ENCODE data around the gene KCNK16.

KCNK16 gene

GRCh38 chr6:39322306-39322850 lies at the start of gene KCNK16:
Gene KCNK16 (minus strand): TSS chr6:39322702. CDS start chr6:39322540, 162 bp downstream.
- H3K9me3 ChIP-seq (ENCODE audit: control insufficient read depth in 1 of 2, low read length in 2 of 2), result no peaks in the 10 kb centered on the region
- no peak within 1 kb of the TSS for H3K27ac ChIP-seq (ENCODE audit: low read length)
- H3K36me3 ChIP-seq (ENCODE audit: control insufficient read depth in 1 of 2, insufficient read depth in 2 of 2, low read length in 2 of 2), result no peaks in the 10 kb centered on the region
- H3K27me3 ChIP-seq (ENCODE audit: low read depth, low read length), result no peaks in the 10 kb centered on the region
- H3K4me3 ChIP-seq (ENCODE audit: low read depth in 1 of 2, low read length in 2 of 2), result no peak within 1 kb of the TSS
- no peaks in the 10 kb centered on the region for H3K4me1 ChIP-seq (ENCODE audit: control insufficient read depth in 1 of 2, insufficient read depth in 2 of 2, low read length in 2 of 2)

DNA sequence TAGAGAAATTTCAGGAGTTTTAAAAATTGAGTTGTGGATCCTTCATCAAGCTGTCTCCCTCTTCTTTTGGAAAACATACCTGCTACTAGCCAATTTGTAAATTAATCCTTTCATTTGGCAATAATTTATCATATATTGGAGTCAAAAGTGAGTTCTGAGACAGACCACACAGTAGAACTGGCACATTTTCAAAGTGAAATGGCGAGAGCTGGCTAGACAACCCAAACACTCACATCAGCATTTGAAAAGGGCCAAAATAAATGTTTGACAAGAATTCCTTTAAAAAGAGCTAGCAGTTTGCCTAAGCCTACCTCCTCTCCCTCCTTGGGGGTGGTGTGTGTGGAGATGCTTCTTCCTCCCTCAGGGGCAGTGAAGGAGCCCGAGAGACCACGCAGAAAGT lies 47.9 kb upstream of the KCNK16 start:
- H3K27me3 ChIP-seq (ENCODE audit: low read depth, low read length), result no peaks in the 10 kb centered on the region
- H3K9me3 ChIP-seq (ENCODE audit: control insufficient read depth in 1 of 2, low read length in 2 of 2), result no peaks in the 10 kb centered on the region
- H3K27ac ChIP-seq (ENCODE audit: low read length), result no peak overlapping the region
- H3K4me3 ChIP-seq (ENCODE audit: low read depth in 1 of 2, low read length in 2 of 2), result no peak overlapping the region
- no peaks in the 10 kb centered on the region for H3K4me1 ChIP-seq (ENCODE audit: control insufficient read depth in 1 of 2, insufficient read depth in 2 of 2, low read length in 2 of 2)
- no peaks in the 10 kb centered on the region for H3K36me3 ChIP-seq (ENCODE audit: control insufficient read depth in 1 of 2, insufficient read depth in 2 of 2, low read length in 2 of 2)

- Histone ChIP-seq H3K4me3 (ENCODE audit: low read depth in 1 of 2, low read length in 2 of 2) (no peak overlapping the region), H3K27ac (ENCODE audit: low read length) (no peak overlapping the region), H3K9me3 (ENCODE audit: control insufficient read depth in 1 of 2, low read length in 2 of 2) (no peaks in the 10 kb centered on the region), H3K27me3 (ENCODE audit: low read depth, low read length) (no peaks in the 10 kb centered on the region), H3K36me3 (ENCODE audit: control insufficient read depth in 1 of 2, insufficient read depth in 2 of 2, low read length in 2 of 2) (no peaks in the 10 kb centered on the region), H3K4me1 (ENCODE audit: control insufficient read depth in 1 of 2, insufficient read depth in 2 of 2, low read length in 2 of 2) (no peaks in the 10 kb centered on the region)
Observed at GRCh38 chr6:39369987-39370386, 47.5 kb upstream of the KCNK16 start.

- Histone ChIP-seq H3K27ac (ENCODE audit: low read length) (no peak overlapping the region), H3K4me1 (ENCODE audit: control insufficient read depth in 1 of 2, insufficient read depth in 2 of 2, low read length in 2 of 2) (no peaks in the 10 kb centered on the region)
Observed at GRCh38 chr6:39367700-39368099, 45.2 kb upstream of the KCNK16 start.

DNA sequence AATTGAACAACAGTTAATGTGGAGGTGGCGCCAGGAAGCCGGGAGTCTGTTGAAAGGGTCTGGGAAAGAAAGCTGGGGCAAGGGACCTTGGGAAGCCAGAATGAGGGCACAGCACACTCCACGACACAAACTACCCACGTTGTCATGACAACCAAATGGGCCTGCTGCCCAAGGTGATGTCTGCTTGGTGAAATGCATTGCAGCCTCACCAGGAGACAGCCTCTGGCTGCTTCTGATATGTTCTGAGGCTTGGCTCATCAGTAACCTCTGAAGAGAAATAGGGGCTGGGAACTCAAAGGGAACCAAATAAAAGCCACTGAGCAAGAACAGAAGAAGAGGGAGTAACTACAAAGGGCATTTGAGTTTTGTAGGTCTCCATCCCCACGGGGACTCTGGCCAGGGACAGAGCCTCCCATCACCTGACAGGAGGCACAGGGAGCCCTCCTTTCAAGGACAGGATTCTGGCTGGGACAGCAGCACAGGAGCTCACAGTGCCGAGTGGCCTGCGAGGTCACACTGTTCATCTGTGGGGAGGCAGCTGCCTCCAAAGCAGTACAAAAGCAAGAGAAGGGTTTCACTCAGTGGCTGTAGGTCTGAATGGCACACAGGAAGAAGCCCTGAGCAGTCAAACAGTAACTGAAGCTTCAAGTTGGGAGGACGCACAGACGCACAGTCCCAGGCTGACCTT lies 44.6 kb upstream of the KCNK16 start:
- H3K27ac ChIP-seq (ENCODE audit: low read length), result no peak overlapping the region
- no peaks in the 10 kb centered on the region for H3K27me3 ChIP-seq (ENCODE audit: low read depth, low read length)
- no peaks in the 10 kb centered on the region for H3K36me3 ChIP-seq (ENCODE audit: control insufficient read depth in 1 of 2, insufficient read depth in 2 of 2, low read length in 2 of 2)
- H3K4me3 ChIP-seq (ENCODE audit: low read depth in 1 of 2, low read length in 2 of 2), result no peak overlapping the region
- peaks cover 0 to 4% of the 10 kb centered on the region in 2 donors for H3K4me1 ChIP-seq (ENCODE audit: control insufficient read depth in 1 of 2, insufficient read depth in 2 of 2, low read length in 2 of 2)
- no peaks in the 10 kb centered on the region for H3K9me3 ChIP-seq (ENCODE audit: control insufficient read depth in 1 of 2, low read length in 2 of 2)

More at GRCh38 chr6:39367700-39368099, 45.2 kb upstream of the KCNK16 start:
- Histone ChIP-seq H3K4me3 (ENCODE audit: low read depth in 1 of 2, low read length in 2 of 2) (no peak overlapping the region), H3K36me3 (ENCODE audit: control insufficient read depth in 1 of 2, insufficient read depth in 2 of 2, low read length in 2 of 2) (no peaks in the 10 kb centered on the region), H3K9me3 (ENCODE audit: control insufficient read depth in 1 of 2, low read length in 2 of 2) (no peaks in the 10 kb centered on the region), H3K27me3 (ENCODE audit: low read depth, low read length) (no peaks in the 10 kb centered on the region)

GRCh38 chr6:39365281-39366074 lies 43.0 kb upstream of the KCNK16 start:
- no peaks in the 10 kb centered on the region for H3K9me3 ChIP-seq (ENCODE audit: control insufficient read depth in 1 of 2, low read length in 2 of 2)
- peaks cover 0 to 4% of the 10 kb centered on the region in 2 donors for H3K4me1 ChIP-seq (ENCODE audit: control insufficient read depth in 1 of 2, insufficient read depth in 2 of 2, low read length in 2 of 2)
- no peak overlapping the region for H3K27ac ChIP-seq (ENCODE audit: low read length)
- no peak overlapping the region for H3K4me3 ChIP-seq (ENCODE audit: low read depth in 1 of 2, low read length in 2 of 2)
- no peaks in the 10 kb centered on the region for H3K27me3 ChIP-seq (ENCODE audit: low read depth, low read length)
- H3K36me3 ChIP-seq (ENCODE audit: control insufficient read depth in 1 of 2, insufficient read depth in 2 of 2, low read length in 2 of 2), result no peaks in the 10 kb centered on the region

DNA sequence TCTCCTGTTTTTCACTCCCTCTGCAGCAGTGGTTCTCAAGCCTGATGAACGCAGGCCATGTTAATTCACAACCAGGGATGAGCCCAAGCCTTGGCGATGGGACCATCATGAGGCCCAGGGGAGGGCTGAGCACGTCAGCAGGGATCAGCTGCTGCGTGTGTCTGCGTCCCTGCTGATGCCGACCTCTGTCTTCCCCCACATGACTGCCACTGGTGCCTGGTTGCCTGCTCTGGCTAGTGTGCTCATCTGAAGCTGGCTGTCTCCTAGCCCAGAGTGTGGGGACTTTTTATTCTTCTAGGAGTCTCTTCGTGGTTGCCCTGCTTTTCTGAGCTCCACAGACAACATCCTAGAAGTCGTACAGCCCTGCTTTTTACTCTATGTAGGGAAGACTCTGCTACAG lies 40.8 kb upstream of the KCNK16 start:
- Histone ChIP-seq H3K4me3 (ENCODE audit: low read depth in 1 of 2, low read length in 2 of 2) (no peak overlapping the region), H3K9me3 (ENCODE audit: control insufficient read depth in 1 of 2, low read length in 2 of 2) (no peaks in the 10 kb centered on the region), H3K27me3 (ENCODE audit: low read depth, low read length) (no peaks in the 10 kb centered on the region), H3K27ac (ENCODE audit: low read length) (no peak overlapping the region), H3K36me3 (ENCODE audit: control insufficient read depth in 1 of 2, insufficient read depth in 2 of 2, low read length in 2 of 2) (no peaks in the 10 kb centered on the region), H3K4me1 (ENCODE audit: control insufficient read depth in 1 of 2, insufficient read depth in 2 of 2, low read length in 2 of 2) (peaks cover under 1 to 4% of the 10 kb centered on the region in 2 donors)

DNA sequence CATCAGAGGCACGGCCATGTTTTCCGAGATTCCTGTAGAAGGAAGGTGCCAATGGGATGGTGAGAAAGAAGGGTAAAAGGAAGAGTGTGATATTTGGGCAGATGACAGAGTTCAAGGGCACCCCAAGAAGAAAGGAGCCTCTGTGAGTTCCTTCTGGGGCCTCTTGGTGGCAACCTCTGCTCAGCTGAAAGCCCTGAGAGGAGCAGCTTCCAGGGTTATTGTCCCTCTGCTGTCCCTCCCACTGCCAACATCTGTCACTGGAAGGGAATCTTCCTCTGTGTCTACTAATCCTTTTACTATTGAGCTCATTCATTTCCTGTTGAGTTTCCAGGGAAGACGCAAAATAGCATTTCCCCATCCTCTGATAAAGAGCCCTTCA lies 40.0 kb upstream of the KCNK16 start:
- Histone ChIP-seq H3K4me1 (ENCODE audit: control insufficient read depth in 1 of 2, insufficient read depth in 2 of 2, low read length in 2 of 2) (peaks cover 5 to 9% of the 10 kb centered on the region in 2 donors), H3K9me3 (ENCODE audit: control insufficient read depth in 1 of 2, low read length in 2 of 2) (no peaks in the 10 kb centered on the region), H3K27ac (ENCODE audit: low read length) (no peak overlapping the region), H3K4me3 (ENCODE audit: low read depth in 1 of 2, low read length in 2 of 2) (no peak overlapping the region), H3K36me3 (ENCODE audit: control insufficient read depth in 1 of 2, insufficient read depth in 2 of 2, low read length in 2 of 2) (no peaks in the 10 kb centered on the region), H3K27me3 (ENCODE audit: low read depth, low read length) (no peaks in the 10 kb centered on the region)

GRCh38 chr6:39361657-39362486 lies 39.4 kb upstream of the KCNK16 start:
- no peak overlapping the region for H3K27ac ChIP-seq (ENCODE audit: low read length)

DNA sequence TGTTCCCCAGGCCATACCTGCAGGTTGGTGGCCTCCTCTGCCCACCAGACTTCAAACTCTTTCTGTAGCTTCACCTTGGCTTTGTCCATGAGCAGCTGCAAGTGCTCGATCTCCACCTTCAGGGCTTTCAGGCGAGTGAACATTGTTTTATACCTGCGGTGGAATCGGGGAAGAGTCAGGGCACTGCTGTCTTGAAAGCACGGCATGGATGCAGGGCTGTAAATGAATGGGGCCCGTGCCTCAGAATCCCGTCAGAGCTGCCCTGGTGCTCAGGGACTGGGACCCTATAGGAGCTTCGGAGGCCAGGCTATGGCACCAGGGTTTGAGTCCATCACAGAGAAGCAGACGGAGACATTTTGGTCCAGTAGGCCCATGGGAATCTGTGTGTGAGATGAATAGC lies 37.9 kb upstream of the KCNK16 start:
- Histone ChIP-seq H3K27ac (ENCODE audit: low read length) (no peak overlapping the region), H3K9me3 (ENCODE audit: control insufficient read depth in 1 of 2, low read length in 2 of 2) (no peaks in the 10 kb centered on the region), H3K27me3 (ENCODE audit: low read depth, low read length) (no peaks in the 10 kb centered on the region), H3K36me3 (ENCODE audit: control insufficient read depth in 1 of 2, insufficient read depth in 2 of 2, low read length in 2 of 2) (no peaks in the 10 kb centered on the region), H3K4me3 (ENCODE audit: low read depth in 1 of 2, low read length in 2 of 2) (no peak overlapping the region), H3K4me1 (ENCODE audit: control insufficient read depth in 1 of 2, insufficient read depth in 2 of 2, low read length in 2 of 2) (peaks cover 5 to 9% of the 10 kb centered on the region in 2 donors)

More at GRCh38 chr6:39361657-39362486, 39.4 kb upstream of the KCNK16 start:
- H3K9me3 ChIP-seq (ENCODE audit: control insufficient read depth in 1 of 2, low read length in 2 of 2), result no peaks in the 10 kb centered on the region
- no peak overlapping the region for H3K4me3 ChIP-seq (ENCODE audit: low read depth in 1 of 2, low read length in 2 of 2)
- H3K4me1 ChIP-seq (ENCODE audit: control insufficient read depth in 1 of 2, insufficient read depth in 2 of 2, low read length in 2 of 2), result peaks cover 5 to 9% of the 10 kb centered on the region in 2 donors
- no peaks in the 10 kb centered on the region for H3K27me3 ChIP-seq (ENCODE audit: low read depth, low read length)
- no peaks in the 10 kb centered on the region for H3K36me3 ChIP-seq (ENCODE audit: control insufficient read depth in 1 of 2, insufficient read depth in 2 of 2, low read length in 2 of 2)
